ENCODE results near the gene HDAC9. TPM values are rescaled to one million over a fixed set of nuclear protein-coding genes. Genes with fewer than 3 reads are reported as not detected.

HDAC9 gene
- total RNA-seq, 1 experiment from 2014 or later, result 17.1 TPM

- ChIA-PET POLR2A (no interaction called here), CTCF (no interaction called here)
- H3K4me1 ChIP-seq (ENCODE audit: control insufficient read depth, insufficient read depth, low read length), result no peaks in the 10 kb centered on the region
- H3K4me3 ChIP-seq (ENCODE audit: low read depth in 2 of 2, low read length in 2 of 2), result no peak overlapping the region
- ATAC-seq, result no peak
- in situ Hi-C loops (cut with HindIII; ENCODE audit: low pct_unique_long_range_greater_than_20kb, low sequenced_read_pairs), result no loop called here
- intact Hi-C loops (cut with micrococcal nuclease; ENCODE audit: unreplicated experiment), result no loop called here
- H3K9me3 ChIP-seq (ENCODE audit: control insufficient read depth, insufficient read depth, low read depth, low read length), result no peaks in the 10 kb centered on the region
- TF ChIP-seq POLR2AphosphoS5 (IDR thresholded peaks at IDR 0.05; ENCODE audit: low read depth, low read length), result no peak
- TF ChIP-seq TCF7L2 (IDR thresholded peaks at IDR 0.05; ENCODE audit: low read depth, low read length), result no peak
- no peak for TF ChIP-seq SIN3A (IDR thresholded peaks at IDR 0.05; ENCODE audit: borderline replicate concordance, insufficient read depth, low read depth, low read length)
- no peak for TF ChIP-seq REST (IDR thresholded peaks at IDR 0.05; ENCODE audit: insufficient read depth in 1 of 2, low read depth in 2 of 2, low read length in 1 of 2)
- no peak for TF ChIP-seq CTCF (IDR thresholded peaks at IDR 0.05)
- no TSS peak for BruUV-seq (replicated peaks)
- no peak for DNase-seq (ENCODE audit: low read depth, low spot score)
- no peak overlapping the region for H3K27ac ChIP-seq (ENCODE audit: low read length)
- no peaks in the 10 kb centered on the region for H3K27me3 ChIP-seq (ENCODE audit: control insufficient read depth, insufficient read depth, low read length)
- no peaks in the 10 kb centered on the region for H3K36me3 ChIP-seq (ENCODE audit: control insufficient read depth, insufficient read depth, low read length)
Observed at GRCh38 chr7:18772567-18772965, 277.0 kb downstream of the HDAC9 start.

GRCh38 chr7:18777314-18777713, 281.8 kb downstream of the HDAC9 start:
- POLR2A ChIA-PET, result no interaction called here
- Histone ChIP-seq H3K27me3 (ENCODE audit: control insufficient read depth, insufficient read depth, low read length) (no peaks in the 10 kb centered on the region), H3K4me1 (ENCODE audit: control insufficient read depth, insufficient read depth, low read length) (no peaks in the 10 kb centered on the region), H3K9me3 (ENCODE audit: control insufficient read depth, insufficient read depth, low read depth, low read length) (no peaks in the 10 kb centered on the region), H3K4me3 (ENCODE audit: low read depth in 2 of 2, low read length in 2 of 2) (no peak overlapping the region), H3K27ac (ENCODE audit: low read length) (no peak overlapping the region), H3K36me3 (ENCODE audit: control insufficient read depth, insufficient read depth, low read length) (no peaks in the 10 kb centered on the region)
- TF ChIP-seq SIN3A (IDR thresholded peaks at IDR 0.05; ENCODE audit: borderline replicate concordance, insufficient read depth, low read depth, low read length) (no peak), CTCF (IDR thresholded peaks at IDR 0.05) (no peak), POLR2AphosphoS5 (IDR thresholded peaks at IDR 0.05; ENCODE audit: low read depth, low read length) (no peak), REST (IDR thresholded peaks at IDR 0.05; ENCODE audit: insufficient read depth in 1 of 2, low read depth in 2 of 2, low read length in 1 of 2) (no peak), TCF7L2 (IDR thresholded peaks at IDR 0.05; ENCODE audit: low read depth, low read length) (no peak)
- DNase-seq (ENCODE audit: low read depth, low spot score) (no peak), ATAC-seq (no peak)
- CTCF ChIA-PET, result no interaction called here
- no TSS peak for BruUV-seq (replicated peaks)
- in situ Hi-C loops (cut with HindIII; ENCODE audit: low pct_unique_long_range_greater_than_20kb, low sequenced_read_pairs), result no loop called here
- intact Hi-C loops (cut with micrococcal nuclease; ENCODE audit: unreplicated experiment), result no loop called here
